C1 segment of cervical spinal cord (tissue), 14 donors: ENCODE data around the gene WWC1.
"Not testable (repeated sequence)": the region's sequence is repeated elsewhere in the genome, so short reads cannot be mapped to it uniquely, and the experiment has no call there.

Experiments
- DNase-seq, 14 donors: peaks; one replicate each; lab custom pipeline; 2025; lab: John Stamatoyannopoulos, UW

WWC1 gene

DNA sequence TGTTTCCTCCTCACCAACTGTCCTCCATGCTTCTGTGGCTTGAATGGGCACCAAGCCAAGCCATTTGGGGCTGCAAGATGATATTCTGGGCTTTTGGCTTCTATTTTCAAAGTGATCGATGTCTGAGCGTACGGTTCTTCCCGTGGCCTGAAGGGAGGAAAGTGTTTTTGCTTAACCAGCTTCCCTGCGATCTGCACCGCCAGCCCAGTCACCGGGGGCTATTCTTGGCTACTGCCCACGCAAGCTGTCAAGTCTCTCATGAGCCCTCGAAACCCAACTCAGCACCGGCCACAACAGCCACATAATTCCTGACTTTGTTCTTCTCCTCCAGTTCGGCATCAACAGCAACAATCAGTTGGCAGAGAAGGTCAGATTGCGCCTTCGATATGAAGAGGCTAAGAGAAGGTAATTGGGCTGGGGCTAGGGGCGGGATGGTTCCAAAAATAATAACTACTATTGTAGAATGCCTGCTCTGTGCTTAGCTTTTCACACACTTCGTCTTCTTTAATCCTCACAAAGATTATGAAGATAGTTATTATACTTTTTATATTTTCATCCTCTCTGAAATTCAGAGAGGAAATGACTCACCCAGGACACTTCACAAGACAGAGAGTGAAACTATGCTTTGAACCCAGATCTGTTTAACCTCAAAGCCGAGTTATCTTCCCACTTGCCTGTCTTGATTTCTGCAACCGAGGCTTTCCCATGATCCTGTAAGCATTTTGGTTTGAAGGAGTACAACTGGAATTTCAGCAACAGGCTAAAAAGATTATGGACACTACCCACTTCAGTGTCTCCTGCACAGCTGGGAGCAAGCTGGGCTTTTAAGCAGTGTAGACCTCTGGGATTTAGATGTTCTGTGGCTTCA is 118.4 kb downstream of the WWC1 start:
- DNase-seq, result no peak

DNA sequence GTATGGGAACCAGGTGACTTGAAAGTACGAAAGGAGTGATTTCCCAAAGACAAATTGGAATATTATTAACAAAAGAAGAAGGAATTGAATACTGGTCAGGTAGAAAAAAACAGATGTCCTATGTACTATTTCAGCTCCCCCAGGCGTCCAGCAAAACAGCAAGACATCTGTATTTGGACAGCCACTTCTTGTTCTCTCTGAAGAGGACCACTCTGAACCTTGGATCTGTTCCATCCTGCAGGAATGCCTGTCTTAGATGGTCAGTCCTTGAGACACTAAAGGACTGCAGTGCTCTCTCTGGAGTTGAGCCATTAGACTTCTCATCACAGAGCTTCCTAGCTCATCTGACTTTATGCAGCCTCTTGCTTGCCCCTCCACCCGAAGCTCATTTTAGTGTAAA is 120.4 kb downstream of the WWC1 start:
- DNase-seq, result no peak

DNA sequence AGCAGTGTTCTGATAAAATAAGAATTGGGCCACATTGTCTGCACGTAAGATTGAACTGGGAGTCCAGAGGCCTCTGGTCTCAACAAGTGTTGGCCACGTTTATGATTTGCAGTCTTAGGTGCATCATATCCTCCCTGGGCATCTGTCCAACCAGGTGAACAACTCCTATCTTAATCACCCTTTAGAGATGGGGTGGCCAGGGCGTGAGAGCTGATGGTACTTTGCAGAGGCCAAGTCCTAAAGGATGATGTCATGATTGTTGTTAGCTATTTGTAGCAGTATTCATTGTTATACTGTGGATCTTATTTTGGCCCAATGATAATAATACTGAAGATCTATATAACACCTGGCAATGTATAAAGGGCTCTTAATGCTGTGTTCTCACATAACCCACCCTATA is 121.6 kb downstream of the WWC1 start:
- DNase-seq, result no peak

DNA sequence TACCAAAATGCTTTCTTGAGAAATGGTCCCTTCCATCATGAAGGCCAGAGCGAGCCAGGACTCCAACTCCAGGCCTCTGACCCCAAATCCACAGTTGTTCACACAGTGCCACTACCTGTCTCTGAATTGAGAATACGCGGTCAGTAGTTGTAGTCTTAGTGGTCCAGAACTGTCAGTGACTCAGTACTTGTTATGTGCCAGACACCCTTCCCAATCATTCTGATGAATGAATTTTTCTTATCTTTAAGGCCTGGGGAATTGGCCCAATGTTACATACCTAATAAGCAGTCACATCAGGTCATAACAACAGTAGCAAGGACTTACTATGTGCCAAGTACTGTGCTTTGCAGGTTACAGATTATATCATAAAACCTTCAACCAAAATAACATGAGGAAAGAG is 122.2 kb downstream of the WWC1 start:
- DNase-seq, result no peak

DNA sequence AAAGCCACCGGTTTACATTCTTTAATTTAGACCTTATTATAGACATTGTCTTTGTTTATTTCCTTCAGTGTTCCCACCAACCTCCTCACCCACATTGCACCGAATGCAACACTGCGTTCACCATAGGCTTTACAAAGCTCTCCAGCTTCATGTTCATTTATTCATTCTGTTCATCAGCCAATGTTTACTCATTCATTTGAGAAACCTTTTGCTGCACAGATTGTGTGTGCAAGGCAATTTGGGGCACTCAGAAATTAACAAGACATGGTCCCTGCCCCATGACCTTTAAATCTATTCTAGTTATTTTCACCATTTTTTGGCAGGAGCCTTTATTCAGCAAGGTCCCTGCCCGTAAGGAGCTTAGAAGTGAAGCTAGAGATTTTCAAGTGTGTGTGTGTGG is 124.0 kb downstream of the WWC1 start:
- no peak for DNase-seq

DNA sequence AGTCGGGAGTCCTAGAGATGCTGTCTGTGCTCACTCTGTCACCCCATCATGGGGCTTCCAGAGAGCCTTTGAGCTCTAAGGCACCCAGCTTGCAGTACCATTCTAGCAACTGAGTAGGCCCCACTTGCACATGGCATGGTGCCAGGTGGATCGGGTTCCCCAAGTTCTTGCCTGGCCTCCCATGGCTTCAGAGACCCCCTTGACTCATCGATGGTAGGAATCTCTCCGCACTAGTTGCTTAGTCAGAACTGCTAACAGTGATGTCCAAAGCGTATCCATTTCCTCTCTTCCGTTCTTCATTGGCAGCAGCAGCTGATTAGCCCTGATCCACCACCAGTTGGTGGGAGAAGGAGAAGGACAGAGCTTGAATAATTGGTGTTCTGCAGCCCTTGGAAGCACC is 124.5 kb downstream of the WWC1 start:
- no peak for DNase-seq

DNA sequence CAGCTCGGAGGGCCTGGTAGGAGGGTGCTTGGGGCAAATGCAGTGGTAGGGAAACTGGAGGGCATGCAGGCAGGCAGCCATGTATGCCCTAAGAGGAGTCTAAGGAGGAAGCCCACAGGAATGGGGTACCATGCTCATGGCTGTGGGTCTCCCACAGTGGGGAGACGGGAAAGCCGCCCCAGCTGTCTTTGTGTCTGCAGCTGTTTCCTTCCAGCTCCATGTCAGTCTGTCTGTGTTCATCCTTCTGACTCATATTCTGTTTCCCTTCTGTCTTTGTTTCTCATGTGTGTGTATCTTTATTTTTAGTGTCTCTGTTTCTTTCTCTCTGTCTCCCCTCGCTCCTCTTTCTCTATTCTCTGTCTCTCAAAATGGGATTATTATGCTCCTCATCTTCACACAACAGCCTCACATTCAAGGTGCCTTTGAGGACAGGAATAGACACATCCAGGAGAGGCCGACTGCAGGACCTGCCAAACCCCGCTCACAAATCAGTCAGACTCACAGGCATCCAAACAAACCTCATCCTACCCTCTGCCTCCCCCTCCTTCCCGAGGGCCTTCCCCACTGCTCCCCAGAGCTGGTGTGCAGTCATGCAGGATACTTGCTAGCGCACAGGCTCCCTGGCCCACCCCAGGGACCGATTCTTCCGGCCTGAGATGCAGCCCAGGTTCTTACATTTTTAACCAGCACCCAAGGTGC is 126.4 kb downstream of the WWC1 start:
- no peak for DNase-seq

DNA sequence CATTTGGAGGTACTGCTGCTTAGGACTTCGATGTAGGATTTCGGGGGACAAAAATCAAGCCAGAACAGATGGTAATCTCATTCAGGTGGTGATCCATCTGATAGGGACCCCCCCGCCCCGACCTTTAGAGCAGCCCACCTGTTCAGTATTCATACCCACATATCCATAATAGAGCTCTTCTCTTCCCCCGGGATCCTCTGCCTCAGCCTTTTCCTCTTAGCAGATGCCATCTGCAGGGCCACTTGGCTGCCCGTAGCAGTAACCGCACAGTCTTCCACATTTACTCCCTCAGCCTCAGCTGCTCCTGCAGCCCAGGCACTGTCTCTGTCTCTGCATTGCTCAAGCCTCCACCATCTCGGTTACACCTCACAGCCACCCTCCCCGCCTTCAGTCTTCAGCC is 129.0 kb downstream of the WWC1 start:
- no peak for DNase-seq

DNA sequence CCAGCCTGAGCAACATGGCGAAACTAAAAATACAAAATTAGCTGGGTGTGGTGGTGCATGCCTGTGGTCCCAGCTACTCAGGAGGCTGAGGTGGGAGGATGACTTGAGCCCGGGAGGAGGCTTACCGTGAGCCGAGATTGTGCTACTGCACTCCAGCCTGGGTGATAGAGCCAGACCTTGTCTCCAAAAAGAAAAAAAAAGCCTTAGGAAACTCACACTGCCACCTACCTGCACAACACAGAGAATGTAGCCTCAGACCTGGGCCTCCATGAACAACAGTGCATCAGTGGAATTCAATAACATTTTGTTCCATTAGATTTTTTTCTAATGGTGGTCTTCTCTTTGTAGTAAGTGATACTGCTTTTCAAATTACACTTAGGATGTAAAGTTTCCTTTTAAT is 131.0 kb downstream of the WWC1 start:
- DNase-seq, result no peak

DNA sequence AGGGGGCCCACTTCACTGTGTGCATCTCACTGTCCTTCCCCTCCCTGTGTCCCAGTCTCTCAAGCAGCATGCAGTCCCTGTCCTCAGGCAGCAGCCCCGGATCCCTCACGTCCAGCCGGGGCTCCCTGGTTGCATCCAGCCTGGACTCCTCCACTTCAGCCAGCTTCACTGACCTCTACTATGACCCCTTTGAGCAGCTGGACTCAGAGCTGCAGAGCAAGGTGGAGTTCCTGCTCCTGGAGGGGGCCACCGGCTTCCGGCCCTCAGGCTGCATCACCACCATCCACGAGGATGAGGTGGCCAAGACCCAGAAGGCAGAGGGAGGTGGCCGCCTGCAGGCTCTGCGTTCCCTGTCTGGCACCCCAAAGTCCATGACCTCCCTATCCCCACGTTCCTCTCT is 132.0 kb downstream of the WWC1 start:
- DNase-seq, result no peak

DNA sequence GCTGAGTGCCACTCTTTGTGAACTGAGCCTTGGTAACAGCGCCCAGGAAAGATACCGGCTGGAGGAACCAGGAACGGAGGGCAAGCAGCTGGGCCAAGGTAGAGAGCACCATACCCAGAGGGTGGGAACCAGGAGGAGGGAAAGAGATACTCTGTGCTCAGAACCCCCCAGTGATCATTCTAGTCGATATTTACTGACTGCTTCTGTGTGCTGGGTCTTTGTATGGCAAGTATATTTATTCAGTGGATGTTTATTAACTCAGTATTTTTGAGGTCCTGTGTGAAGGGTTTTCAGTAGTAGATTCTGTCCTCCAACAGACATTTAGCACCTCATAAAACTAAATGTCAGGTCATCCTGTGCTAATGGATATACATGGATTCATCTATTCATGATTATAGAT is 132.5 kb downstream of the WWC1 start:
- DNase-seq, result no peak

DNA sequence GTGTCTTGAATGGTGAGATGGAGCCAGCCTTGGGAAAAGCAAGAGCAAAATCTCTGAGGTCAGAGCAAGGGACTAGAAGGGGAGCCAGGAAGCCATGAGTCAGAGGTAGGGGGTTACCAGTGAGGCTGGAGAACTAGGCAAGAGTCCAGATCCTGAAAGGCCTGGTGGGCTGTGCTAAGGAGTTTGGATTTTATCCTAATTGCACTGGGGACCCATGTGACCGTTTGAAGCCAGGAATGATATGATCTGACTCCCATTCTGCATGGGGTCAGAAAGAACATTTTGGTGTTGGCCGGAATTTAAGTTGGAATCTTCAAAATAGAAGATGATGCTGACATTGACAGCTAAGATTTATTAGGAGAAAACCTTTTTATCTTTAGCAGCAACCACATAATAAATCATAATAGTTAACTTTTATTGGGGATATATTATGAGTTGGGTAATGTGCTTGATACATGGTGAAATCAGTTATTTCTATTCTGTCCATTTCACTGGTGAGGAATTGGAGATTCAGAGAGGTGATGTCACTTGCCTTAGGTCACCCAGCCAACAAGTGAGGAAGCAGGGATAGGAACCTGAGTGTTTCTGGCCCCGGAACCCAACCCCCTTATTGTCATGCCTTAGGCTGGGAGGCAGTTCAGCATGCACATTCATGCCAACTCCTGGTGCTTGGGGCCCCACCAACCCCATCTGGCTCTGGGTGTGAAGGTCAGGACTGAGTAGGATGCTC is 133.3 kb downstream of the WWC1 start:
- peak in 1 of 14 donors; percentile 35 for DNase-seq

DNA sequence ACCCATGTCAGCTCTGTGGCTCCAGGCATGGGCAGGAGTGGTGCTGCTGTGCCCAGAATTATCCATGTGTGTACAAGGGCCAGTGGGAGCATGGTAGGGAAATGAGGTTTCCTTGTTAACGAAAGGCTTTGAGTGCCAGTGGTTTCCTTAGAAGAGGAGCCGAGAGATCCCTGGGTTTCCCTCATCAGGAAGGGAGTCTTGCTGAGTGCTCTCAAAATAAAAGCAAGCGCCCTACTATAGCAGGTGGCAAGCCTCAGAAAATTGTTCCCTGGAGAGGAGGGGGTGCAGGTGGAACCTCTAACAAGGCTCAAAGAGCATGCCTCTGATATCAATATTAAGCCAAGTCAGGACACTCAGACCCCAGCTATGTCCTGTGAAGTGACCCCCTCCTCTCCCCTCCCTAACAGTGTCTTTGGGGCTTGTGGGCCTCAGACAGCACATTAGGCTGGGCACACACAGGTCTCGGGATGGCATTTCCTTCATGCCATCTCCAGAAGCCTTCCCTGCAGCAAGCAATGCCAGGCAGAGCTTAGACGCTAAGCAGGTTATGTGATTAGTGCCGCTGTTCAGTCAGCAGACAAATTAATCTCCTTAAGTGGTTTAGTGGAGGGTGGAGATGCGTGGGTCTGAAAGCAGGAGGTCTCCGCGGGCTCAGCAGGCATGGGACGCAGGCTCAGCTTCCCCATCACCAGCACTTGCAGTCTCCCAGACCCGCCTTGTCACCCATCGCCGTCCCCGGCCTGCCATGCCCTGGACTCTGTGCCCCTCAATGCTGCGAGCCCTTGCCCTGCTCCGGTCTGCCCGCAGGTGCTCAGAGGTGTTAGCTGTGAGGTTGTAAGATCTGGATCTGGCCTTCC is 134.8 kb downstream of the WWC1 start:
- no peak for DNase-seq

DNA sequence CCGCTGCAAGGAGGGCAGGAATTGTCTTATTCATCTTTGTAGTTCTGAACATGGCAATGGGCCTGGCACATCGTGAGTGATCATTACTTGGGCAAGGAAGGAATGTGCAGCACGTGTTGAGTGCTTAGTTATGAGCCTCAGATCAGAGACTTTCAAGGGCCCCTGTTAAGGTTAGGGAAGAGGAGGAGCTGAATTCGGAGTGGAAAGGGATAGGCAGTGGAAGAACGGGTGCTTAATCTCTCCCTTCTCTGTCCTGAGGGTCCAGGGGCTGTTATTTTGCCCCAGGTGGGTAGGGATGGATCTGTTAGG is 135.4 kb downstream of the WWC1 start:
- no peak for DNase-seq

DNA sequence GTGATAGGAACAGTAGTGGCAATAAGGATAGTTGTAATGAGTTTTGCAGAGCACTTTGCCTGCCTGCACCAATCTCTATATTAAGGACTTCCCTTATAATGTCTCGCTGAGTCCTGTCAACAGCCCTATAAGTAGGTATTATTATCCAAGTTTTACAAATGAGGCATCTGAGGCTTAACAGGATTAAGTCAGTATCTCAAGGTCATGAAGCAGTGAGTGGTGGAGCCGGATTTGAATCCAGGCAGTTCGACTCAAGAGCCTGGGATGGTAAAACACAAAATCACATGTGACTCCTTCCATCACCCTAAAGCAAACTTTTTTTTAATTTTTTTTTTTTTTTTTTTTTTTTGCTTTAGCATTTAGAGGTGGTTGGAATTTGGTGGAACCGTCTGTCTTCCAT is 135.8 kb downstream of the WWC1 start:
- no peak for DNase-seq

DNA sequence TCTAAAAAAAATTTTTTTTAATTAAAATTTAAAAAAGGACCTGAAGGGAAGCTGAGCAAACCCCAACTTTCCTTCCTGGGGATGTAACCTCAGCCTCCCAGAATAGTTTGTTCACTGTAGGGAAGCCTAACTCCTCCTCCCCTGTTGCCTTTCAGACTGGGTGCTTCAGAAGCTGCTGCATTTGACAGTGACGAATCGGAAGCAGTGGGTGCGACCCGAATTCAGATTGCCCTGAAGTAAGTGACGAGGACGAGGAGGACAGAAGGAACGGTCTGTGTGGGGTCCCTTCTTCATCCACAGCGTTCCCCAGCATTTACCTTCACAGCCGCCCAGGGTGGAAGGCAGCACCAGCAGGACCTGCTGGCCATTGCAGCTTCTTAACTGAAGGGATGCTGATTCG is 137.1 kb downstream of the WWC1 start:
- DNase-seq, result no peak

DNA sequence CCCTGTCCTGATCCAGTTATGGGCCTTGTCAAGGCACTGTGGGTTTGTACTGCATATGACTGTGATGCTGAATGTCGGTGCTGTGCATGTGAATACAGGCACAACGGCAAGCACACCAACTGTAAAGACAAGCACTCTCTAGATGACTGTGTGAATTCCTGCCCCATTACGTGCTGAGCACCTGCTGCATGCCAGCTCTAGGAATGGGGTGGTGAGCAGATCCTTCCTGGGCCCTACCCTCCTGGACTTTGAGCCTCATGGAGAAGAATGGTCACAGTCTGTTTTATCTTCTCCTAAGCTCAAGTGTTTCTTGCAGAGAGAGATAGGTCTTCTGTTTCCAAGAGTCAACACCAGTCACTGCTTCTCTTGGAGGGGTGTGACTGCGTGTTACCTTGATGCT is 138.9 kb downstream of the WWC1 start:
- DNase-seq, result no peak

DNA sequence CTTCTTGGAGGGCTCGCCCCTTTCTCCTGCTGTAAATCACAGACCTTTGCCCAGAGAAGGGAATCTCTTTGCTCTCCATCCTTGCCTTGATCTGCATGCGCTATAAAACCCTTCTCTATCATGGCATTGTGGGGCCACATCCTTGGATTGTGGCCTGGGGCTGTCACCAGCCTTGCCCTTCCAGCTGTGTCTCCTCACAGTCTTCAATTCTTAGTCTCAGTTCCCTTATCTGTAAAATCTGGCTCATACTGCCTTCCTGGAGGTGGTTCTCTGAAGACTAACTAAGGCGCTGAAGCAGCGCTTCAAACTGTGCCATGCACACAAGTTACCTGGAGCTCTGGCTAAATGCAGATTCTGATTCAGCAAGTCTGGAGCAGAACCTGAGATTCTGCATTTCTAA is 141.5 kb downstream of the WWC1 start:
- DNase-seq, result no peak

DNA sequence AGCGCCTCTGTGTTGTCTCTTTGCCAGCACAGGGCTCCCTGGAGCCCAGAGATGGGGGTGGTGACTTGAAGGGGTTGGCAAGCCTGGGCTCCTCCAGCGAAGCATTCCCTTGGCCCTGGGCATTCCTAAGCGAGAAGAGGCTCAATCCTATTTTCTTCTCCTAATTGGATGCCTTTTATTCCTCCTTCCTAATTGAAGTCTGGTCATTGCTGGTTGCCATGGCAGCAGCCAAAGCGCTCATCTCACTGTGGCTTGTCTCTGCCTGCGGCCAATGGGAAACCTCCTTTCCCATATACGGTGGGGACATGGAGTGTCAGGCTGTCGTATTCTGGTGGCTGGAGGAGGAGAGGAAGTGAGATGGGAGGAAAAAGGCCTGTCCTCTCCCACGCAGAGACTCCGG is 142.6 kb downstream of the WWC1 start:
- DNase-seq, result peak in 8 of 14 donors; percentile 9 to 55 (median 32)

DNA sequence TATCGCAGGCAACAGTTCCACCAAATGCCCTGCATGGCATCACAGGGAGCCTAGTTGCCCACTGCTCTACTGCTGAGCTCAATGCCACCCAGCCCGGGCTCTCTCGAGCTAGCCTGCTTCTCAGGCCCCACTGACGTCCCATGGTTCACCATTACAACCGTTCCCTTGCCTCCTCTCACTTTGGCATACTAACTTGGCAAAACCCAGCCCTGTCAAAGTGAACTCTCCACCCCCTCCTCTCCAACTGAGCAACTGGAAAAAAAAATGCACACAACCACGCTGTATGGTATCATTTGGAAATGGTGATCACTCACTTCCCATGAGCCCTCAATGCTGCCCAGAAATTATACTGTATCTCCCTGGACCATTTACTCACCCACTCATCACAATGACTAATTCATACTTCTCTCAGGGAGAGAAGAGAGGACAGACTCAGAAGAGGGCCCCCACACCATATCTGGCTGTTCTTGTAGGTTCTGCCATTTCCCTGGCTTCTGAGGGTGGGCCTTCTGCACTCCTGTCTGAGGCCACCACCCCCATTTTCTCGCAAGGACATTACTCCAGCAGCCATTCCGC is 143.4 kb downstream of the WWC1 start:
- no peak for DNase-seq

DNA sequence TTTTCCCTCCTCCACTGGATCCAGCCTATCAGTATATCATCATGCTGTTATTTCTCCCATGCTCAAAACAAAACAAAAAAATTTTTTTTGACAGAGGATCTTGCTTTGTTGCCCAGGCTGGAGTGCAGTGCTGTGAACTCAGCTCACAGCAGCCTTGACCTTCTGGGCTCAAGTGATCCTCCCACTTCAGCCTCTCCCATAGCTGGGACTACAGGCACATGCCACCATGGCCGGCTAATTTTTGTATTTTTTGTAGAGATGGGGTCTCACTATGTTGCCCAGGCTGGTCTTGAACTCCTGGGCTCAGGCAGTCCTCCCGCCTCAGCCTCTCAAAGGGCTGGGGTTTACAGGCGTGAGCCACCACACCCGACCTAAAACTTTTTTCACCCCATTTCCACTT is 143.9 kb downstream of the WWC1 start:
- DNase-seq, result not testable (repeated sequence)
